Esophagus squamous epithelium (tissue), 5 donors: ENCODE data around the gene RPH3AL. TPM values are rescaled to one million over a fixed set of nuclear protein-coding genes. Genes with fewer than 3 reads are reported as not detected.

ENCODE experiments used
- DNase-seq: peaks from one replicate; lab custom pipeline; 2025; lab: John Stamatoyannopoulos, UW
- H3K27ac ChIP-seq, 4 donors: fragments of 200-600 bp; sonication (generic); one replicate each; pipeline ENCODE4 v1.5.1; 2016 to 2019; ENCODE audit warnings: mild to moderate bottlenecking in 1 of 4
- H3K27me3 ChIP-seq, 4 donors: fragments of 200-600 bp; sonication (generic); 1 replicate in 3 of 4; 2 replicates in 1 of 4; pipeline versions ENCODE4 v1.5.1 to v1.6.0; 2017 to 2021; ENCODE audit warnings: antibody characterized with exemption in 1 of 4
- H3K36me3 ChIP-seq, 3 donors: fragments of 200-600 bp; sonication (generic); one replicate each; pipeline ENCODE4 v1.5.1; 2016 to 2019
- H3K4me1 ChIP-seq, 3 donors: fragments of 200-600 bp; sonication (generic); one replicate each; pipeline ENCODE4 v1.5.1; 2017 to 2019
- H3K4me3 ChIP-seq, 4 donors: fragments of 200-600 bp; sonication (generic); 1 replicate in 3 of 4; 2 replicates in 1 of 4; pipeline ENCODE4 v1.5.1; 2016 to 2019; ENCODE audit warnings: mild to moderate bottlenecking in 2 of 4, moderate library complexity in 1 of 4
- H3K9me3 ChIP-seq, 3 donors: fragments of 200-600 bp; sonication (generic); one replicate each; pipeline ENCODE4 v1.5.1; 2016 to 2019
- POLR2A ChIP-seq, 4 donors: fragments of 450-650 bp; IDR thresholded peaks; one replicate each; pipeline ENCODE4 v1.6.1; 2017; ENCODE audit warnings: antibody characterized with exemption in 4 of 4, mild to moderate bottlenecking in 4 of 4, moderate library complexity in 3 of 4
- WGBS, 2 donors: methylation state at CpG; one replicate each; pipeline ENCODE4 v1.1.5; 2018; 5-methylcytosine and 5-hydroxymethylcytosine counted together
- intact Hi-C: fragments of 100-400 bp; cut with DNase I; formaldehyde crosslinking; loops from one replicate; pipeline ENCODE4 v1.15.0; 2022
- total RNA-seq, 4 donors: library from RNA; depleted of rRNA; stranded (reverse); fragments of >200 nt; gene quantifications; one replicate each; pipeline ENCODE4 v1.1.0, GENCODE V29; 2016
- TF ChIP-seq, protein P1 (sequence below), 6 experiments: fragments of 450-650 bp in 4 of 6; fragments of 200-600 bp in 2 of 6; sonication (generic) in 2 of 6; IDR thresholded peaks; one replicate each; pipeline ENCODE4 v1.5.1; 2016 to 2019; ENCODE audit warnings: antibody characterized with exemption in 6 of 6, mild to moderate bottlenecking in 4 of 6, moderate library complexity in 4 of 6
- donor health status: DM: yes; HTN: yes; CAD: no.

RPH3AL gene
- total RNA-seq, 4 donors from 2014 or later, result 5.2 to 18.3 (median 7.5) TPM

DNA sequence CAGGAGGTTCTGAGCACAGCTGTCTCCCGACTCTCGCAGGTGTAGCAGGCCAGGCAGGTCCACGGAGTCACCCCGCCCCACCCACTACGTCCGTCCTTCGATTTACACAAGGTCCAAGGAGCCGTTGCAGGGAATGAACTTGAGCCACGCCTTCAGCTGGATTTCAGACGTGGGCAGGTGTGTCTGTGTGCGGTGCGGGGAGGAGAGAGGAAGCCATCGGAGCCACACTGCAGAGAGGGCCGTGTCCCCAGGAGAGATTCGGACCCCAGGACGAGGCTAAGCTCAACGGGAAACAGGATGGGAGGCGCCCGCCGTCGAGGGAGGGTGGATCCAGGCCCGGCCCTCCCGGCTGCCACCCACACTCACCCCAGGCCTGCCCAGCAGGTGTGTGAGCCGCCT lies 50.3 kb downstream of the RPH3AL start:
- H3K27me3 ChIP-seq, result peaks cover 0 to 5% (median 0%) of the 10 kb centered on the region in 4 donors
- H3K4me3 ChIP-seq, result no peak overlapping the region
- peaks cover 0 to 12% (median 0%) of the 10 kb centered on the region in 3 donors for H3K36me3 ChIP-seq
- peaks cover 0 to 41% (median 18%) of the 10 kb centered on the region in 3 donors for H3K4me1 ChIP-seq
- TF ChIP-seq, protein P1, sequence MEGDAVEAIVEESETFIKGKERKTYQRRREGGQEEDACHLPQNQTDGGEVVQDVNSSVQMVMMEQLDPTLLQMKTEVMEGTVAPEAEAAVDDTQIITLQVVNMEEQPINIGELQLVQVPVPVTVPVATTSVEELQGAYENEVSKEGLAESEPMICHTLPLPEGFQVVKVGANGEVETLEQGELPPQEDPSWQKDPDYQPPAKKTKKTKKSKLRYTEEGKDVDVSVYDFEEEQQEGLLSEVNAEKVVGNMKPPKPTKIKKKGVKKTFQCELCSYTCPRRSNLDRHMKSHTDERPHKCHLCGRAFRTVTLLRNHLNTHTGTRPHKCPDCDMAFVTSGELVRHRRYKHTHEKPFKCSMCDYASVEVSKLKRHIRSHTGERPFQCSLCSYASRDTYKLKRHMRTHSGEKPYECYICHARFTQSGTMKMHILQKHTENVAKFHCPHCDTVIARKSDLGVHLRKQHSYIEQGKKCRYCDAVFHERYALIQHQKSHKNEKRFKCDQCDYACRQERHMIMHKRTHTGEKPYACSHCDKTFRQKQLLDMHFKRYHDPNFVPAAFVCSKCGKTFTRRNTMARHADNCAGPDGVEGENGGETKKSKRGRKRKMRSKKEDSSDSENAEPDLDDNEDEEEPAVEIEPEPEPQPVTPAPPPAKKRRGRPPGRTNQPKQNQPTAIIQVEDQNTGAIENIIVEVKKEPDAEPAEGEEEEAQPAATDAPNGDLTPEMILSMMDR (IDR thresholded peaks at IDR 0.05), result no peak
- no peak for TF ChIP-seq POLR2A (IDR thresholded peaks at IDR 0.05)
- H3K27ac ChIP-seq, result peak overlapping the region; percentile 46 to 79 (median 68)
- intact Hi-C loops, result no loop called here
- WGBS, 2 donors, result 60 to 69% methylated on average over 6 to 19 of the region's 24 CpGs
- no peak for DNase-seq
- H3K9me3 ChIP-seq, result no peaks in the 10 kb centered on the region

DNA sequence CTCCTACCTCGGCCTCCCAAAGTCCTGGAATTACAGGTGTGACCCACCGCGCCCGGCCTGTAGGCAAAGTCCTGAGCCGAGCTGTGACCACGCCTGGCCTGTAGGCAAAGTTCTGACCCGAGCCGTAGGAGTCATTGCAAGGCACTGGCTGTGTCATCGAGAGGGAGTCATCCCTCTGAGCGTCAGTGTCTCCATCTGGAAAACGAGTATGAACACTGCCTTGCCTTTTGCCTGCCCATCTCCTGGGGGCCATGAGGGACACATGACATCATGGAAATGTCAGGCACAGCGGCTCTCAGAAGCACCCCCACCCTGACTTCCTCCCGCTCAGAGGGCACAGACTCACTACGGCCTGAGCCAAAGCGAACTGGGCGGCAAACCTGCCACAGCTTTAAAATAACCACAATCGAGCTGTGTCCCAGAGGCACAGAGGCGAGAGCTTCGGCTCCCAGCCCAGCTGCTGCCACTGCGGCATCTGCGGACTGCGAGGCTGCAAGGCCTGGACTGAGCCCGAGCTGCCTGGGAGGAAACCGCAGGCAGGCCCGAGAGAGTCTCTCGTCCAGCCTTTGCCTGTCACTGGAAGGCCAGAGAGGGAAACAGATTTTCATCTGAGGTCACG lies 50.8 kb downstream of the RPH3AL start:
- Histone ChIP-seq H3K4me1 (peaks cover 0 to 41% (median 18%) of the 10 kb centered on the region in 3 donors), H3K4me3 (no peak overlapping the region), H3K27ac (peak overlapping the region; percentile 46 to 79 (median 68)), H3K36me3 (peaks cover 0 to 17% (median 0%) of the 10 kb centered on the region in 3 donors), H3K9me3 (no peaks in the 10 kb centered on the region), H3K27me3 (peaks cover 0 to 10% (median 0%) of the 10 kb centered on the region in 4 donors)
- TF ChIP-seq, protein P1 (IDR thresholded peaks at IDR 0.05), result no peak
- no peak for TF ChIP-seq POLR2A (IDR thresholded peaks at IDR 0.05)
- WGBS, 2 donors, result 49 to 64% methylated on average over 5 to 10 of the region's 27 CpGs
- no peak for DNase-seq
- intact Hi-C loops, result no loop called here

DNA sequence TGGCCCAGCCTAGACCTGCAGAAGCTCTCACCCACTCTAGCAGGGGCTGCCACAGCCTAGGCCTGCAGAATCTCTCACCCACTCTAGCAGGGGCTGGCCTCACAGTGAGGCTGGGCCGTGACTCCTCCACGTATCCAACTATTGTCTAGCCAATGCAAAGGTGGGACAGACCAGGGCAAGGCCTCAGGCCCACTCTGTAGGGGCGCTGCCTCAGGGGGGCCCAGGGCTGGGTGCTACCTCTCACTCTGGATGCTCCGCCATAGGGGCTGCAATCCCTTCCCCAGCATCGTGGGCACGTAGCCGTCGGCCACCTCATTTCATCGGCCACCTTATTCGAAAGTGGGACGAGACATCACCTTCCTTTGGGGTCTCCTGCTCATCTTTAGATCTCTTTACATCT lies 51.7 kb downstream of the RPH3AL start:
- H3K4me3 ChIP-seq, result no peak overlapping the region
- peaks cover 0 to 41% (median 18%) of the 10 kb centered on the region in 3 donors for H3K4me1 ChIP-seq
- H3K9me3 ChIP-seq, result no peaks in the 10 kb centered on the region
- H3K36me3 ChIP-seq, result peaks cover 0 to 18% (median 0%) of the 10 kb centered on the region in 3 donors
- H3K27ac ChIP-seq, result no peak overlapping the region
- no peak for DNase-seq
- intact Hi-C loops, result no loop called here
- H3K27me3 ChIP-seq, result peaks cover 0 to 12% (median 0%) of the 10 kb centered on the region in 4 donors
- WGBS, 2 donors, result 92 to 93% methylated on average over 8 to 10 of the region's 11 CpGs
- TF ChIP-seq POLR2A (IDR thresholded peaks at IDR 0.05), result no peak
- TF ChIP-seq, protein P1 (IDR thresholded peaks at IDR 0.05), result no peak

DNA sequence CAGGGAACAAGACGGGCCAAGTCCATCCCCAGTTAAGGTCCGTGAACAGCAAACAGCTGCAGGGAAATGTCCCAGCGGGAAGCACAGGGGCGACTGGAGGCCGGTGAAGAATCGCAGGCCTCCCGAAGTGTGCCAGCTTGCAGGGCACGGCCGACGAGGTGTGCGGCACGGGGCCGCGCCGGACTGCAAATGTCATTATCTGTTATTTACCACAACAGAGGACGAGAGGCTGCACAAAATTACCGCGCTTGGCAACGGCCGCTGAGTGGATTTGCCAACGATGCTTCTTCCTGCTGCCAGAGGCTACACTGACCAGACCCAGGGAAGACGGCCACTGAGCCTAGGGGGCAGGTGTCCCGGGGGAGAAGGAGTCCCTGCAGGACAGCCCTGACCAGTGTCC lies 53.1 kb downstream of the RPH3AL start:
- no peak overlapping the region for H3K27ac ChIP-seq
- DNase-seq, result no peak
- no peaks in the 10 kb centered on the region for H3K9me3 ChIP-seq
- peaks cover 0 to 39% (median 18%) of the 10 kb centered on the region in 3 donors for H3K4me1 ChIP-seq
- peaks cover 0 to 18% (median 0%) of the 10 kb centered on the region in 3 donors for H3K36me3 ChIP-seq
- H3K27me3 ChIP-seq, result peaks cover 0 to 12% (median 0%) of the 10 kb centered on the region in 4 donors
- H3K4me3 ChIP-seq, result no peak overlapping the region
- intact Hi-C loops, result no loop called here
- TF ChIP-seq POLR2A (IDR thresholded peaks at IDR 0.05), result no peak
- TF ChIP-seq, protein P1 (IDR thresholded peaks at IDR 0.05), result no peak
- 35% methylated on average over 14 of the region's 23 CpGs; no CpG with 5 or more reads in 1 of the 2 donors for WGBS, 2 donors

DNA sequence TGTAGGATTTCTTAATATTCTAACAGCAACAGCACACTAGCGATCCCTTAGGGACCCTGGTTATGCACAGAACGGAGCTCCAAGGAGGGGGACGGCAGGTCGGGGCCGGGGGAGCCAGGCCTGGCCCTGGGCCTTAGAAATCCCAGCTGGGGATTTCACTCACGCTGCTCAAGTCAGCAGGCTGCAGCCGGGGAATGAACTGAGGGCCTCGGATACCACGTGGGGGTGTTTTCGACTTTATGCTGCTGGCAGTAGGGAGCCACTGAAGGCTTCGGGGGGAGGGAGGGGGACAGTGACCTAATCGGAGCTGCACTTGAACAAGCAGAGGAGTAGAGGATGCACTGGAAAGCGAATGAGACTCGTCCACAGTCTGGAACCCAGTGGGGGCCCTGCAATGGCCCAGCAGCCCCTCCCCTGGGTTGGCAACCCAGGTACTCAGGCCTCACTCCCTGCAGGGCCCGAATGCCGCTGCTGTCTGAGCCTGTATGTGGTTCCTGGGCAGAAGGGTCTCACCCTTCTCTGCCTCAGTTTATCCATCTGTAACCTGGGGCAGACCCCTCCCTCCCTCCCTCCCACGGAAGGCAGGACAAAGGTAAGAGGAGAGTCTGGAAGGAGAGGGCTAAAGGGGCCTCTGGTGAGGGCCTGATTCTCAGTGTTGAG lies 53.7 kb downstream of the RPH3AL start:
- H3K9me3 ChIP-seq, result no peaks in the 10 kb centered on the region
- H3K36me3 ChIP-seq, result peaks cover 0 to 18% (median 0%) of the 10 kb centered on the region in 3 donors
- intact Hi-C loops, result no loop called here
- WGBS, 2 donors, result 69 to 88% methylated on average over 11 to 16 of the region's 17 CpGs
- peak overlapping the region in 1 of 4 donors; percentile 2 for H3K27ac ChIP-seq
- peaks cover 0 to 35% (median 18%) of the 10 kb centered on the region in 3 donors for H3K4me1 ChIP-seq
- no peak overlapping the region for H3K4me3 ChIP-seq
- H3K27me3 ChIP-seq, result peaks cover 0 to 12% (median 0%) of the 10 kb centered on the region in 4 donors
- TF ChIP-seq, protein P1 (IDR thresholded peaks at IDR 0.05), result no peak
- TF ChIP-seq POLR2A (IDR thresholded peaks at IDR 0.05), result no peak
- no peak for DNase-seq
